A549 (cell line): ENCODE data around the gene FAT4. TPM values are rescaled to one million over a fixed set of nuclear protein-coding genes. Genes with fewer than 3 reads are reported as not detected.

ENCODE experiments used
- ATAC-seq, 2 experiments: fragments of 200-7000 bp in 1 of 2; fragments of >200 bp in 1 of 2; cut with Nextera tagmentation in 1 of 2; cut with Tn5 transposase in 1 of 2; 3 replicates each; pipeline versions ENCODE4 v1.8.0 to v1.9.1; 2018 to 2020; ENCODE audit warnings: mild to moderate bottlenecking in 1 of 2, moderate library complexity in 1 of 2
- CTCF ChIA-PET: fragments of 300-600 bp; sonication (Branson Sonifier 250); formaldehyde crosslinking; extraction: SDS; loops from one replicate; lab custom pipeline; 2021; ENCODE audit warnings: antibody characterized with exemption, inconsistent platforms; lab: Yijun Ruan, JAX
- POLR2A ChIA-PET: fragments of 350-600 bp; formaldehyde crosslinking; extraction: SDS; loops from one replicate; lab custom pipeline; 2021; ENCODE audit warnings: antibody characterized with exemption, inconsistent platforms; lab: Yijun Ruan, JAX
- DNase-seq, 2 experiments: peaks; one replicate each; pipeline versions ENCODE4 v3.0.0 to v3.0.0-alpha.2; 2011 to 2016; ENCODE audit warnings: low read depth in 1 of 2, low spot score in 1 of 2
- FAIRE-seq: peaks from 2 replicates; lab custom pipeline; 2011; peaks lifted over from hg19 to GRCh38; lab: Jason Lieb, UNC
- H3K27ac ChIP-seq, 2 experiments: fragments of >200 bp; sonication (Bioruptor Twin); formaldehyde crosslinking; 3 replicates each; pipeline ENCODE4 v1.5.1; 2016 to 2017
- H3K4me1 ChIP-seq: fragments of >200 bp; sonication (Bioruptor Twin); formaldehyde crosslinking; 3 replicates; pipeline ENCODE4 v1.6.1; 2016
- H3K4me2 ChIP-seq: fragments of >200 bp; sonication (Bioruptor Twin); formaldehyde crosslinking; 3 replicates; pipeline ENCODE4 v1.6.1; 2016
- H3K4me3 ChIP-seq: fragments of >200 bp; sonication (Bioruptor Twin); formaldehyde crosslinking; 3 replicates; pipeline ENCODE4 v1.5.1; 2016
- H3K9me3 ChIP-seq: fragments of >200 bp; sonication (Bioruptor Twin); formaldehyde crosslinking; 3 replicates; pipeline ENCODE4 v1.6.1; 2016
- BCL3 ChIP-seq: fragments of >200 bp; sonication (Bioruptor Twin); formaldehyde crosslinking; IDR thresholded peaks from 3 replicates; pipeline ENCODE4 v1.6.1; 2016
- BHLHE40 ChIP-seq: IDR thresholded peaks from 2 replicates; pipeline ENCODE4 v1.6.1; 2012; ENCODE audit warnings: low read depth, low read length, inconsistent platforms
- CBX2 ChIP-seq: fragments of 200-600 bp; sonication (generic); IDR thresholded peaks from 2 replicates; pipeline ENCODE4 v1.6.1; 2016; ENCODE audit warnings: low read depth, mild to moderate bottlenecking, borderline replicate concordance
- CEBPB ChIP-seq, 2 experiments: fragments of >200 bp in 1 of 2; sonication (Bioruptor Twin) in 1 of 2; formaldehyde crosslinking in 1 of 2; IDR thresholded peaks; 2 replicates each; pipeline ENCODE4 v1.6.1; 2012 to 2016
- CHD4 ChIP-seq: fragments of 200-600 bp; sonication (generic); IDR thresholded peaks from 2 replicates; pipeline ENCODE4 v1.6.1; 2016; ENCODE audit warnings: antibody characterized with exemption, mild to moderate bottlenecking, borderline replicate concordance
- E2F6 ChIP-seq: IDR thresholded peaks from 2 replicates; pipeline ENCODE4 v1.6.1; 2012; ENCODE audit warnings: low read depth, borderline replicate concordance
- EHMT2 ChIP-seq: fragments of 200-600 bp; sonication (generic); IDR thresholded peaks from 2 replicates; pipeline ENCODE4 v1.6.1; 2016; ENCODE audit warnings: antibody characterized with exemption, low read depth, mild to moderate bottlenecking, moderate library complexity
- EP300 ChIP-seq, 2 experiments: fragments of >200 bp; sonication (Bioruptor Twin); formaldehyde crosslinking; IDR thresholded peaks; 2 replicates in 1 of 2; 3 replicates in 1 of 2; pipeline ENCODE4 v1.6.1; 2016 to 2017
- FOSL2 ChIP-seq, 2 experiments: fragments of 450-650 bp in 1 of 2; fragments of >200 bp in 1 of 2; sonication (Bioruptor Twin) in 1 of 2; formaldehyde crosslinking; IDR thresholded peaks; 2 replicates each; pipeline versions ENCODE4 v1.5.0 to v1.6.1; 2016 to 2020; ENCODE audit warnings: mild to moderate bottlenecking in 1 of 2, moderate library complexity in 1 of 2
- GATA3 ChIP-seq: IDR thresholded peaks from 2 replicates; pipeline ENCODE4 v1.6.1; 2012; ENCODE audit warnings: borderline replicate concordance
- HDAC2 ChIP-seq: fragments of 200-600 bp; sonication (generic); IDR thresholded peaks from 2 replicates; pipeline ENCODE4 v1.6.1; 2016
- HES2 ChIP-seq: fragments of >200 bp; sonication (Bioruptor Twin); formaldehyde crosslinking; IDR thresholded peaks from 2 replicates; pipeline ENCODE4 v1.6.1; 2016
- HMGXB4 ChIP-seq: fragments of 250-450 bp; sonication (Bioruptor Pico); IDR thresholded peaks from 2 replicates; pipeline ENCODE4 v1.5.0; 2021; ENCODE audit warnings: mild to moderate bottlenecking, moderate library complexity, borderline replicate concordance
- JUN ChIP-seq, 2 experiments: fragments of >200 bp; sonication (Bioruptor Twin); formaldehyde crosslinking; IDR thresholded peaks; 2 replicates in 1 of 2; 3 replicates in 1 of 2; pipeline ENCODE4 v1.6.1; 2016 to 2017
- KDM1A ChIP-seq: fragments of 200-600 bp; sonication (generic); IDR thresholded peaks from 2 replicates; pipeline ENCODE4 v1.6.1; 2016; ENCODE audit warnings: low read depth, mild to moderate bottlenecking
- KDM5A ChIP-seq: fragments of 200-600 bp; sonication (generic); IDR thresholded peaks from 2 replicates; pipeline ENCODE4 v1.6.1; 2016; ENCODE audit warnings: antibody characterized with exemption, mild to moderate bottlenecking
- MAZ ChIP-seq: fragments of 150-350 bp; IDR thresholded peaks from 2 replicates; pipeline ENCODE4 v1.6.1; 2014; ENCODE audit warnings: antibody characterized with exemption, low read depth, low read length, borderline replicate concordance
- NFE2L2 ChIP-seq: fragments of 150-350 bp; conservative IDR thresholded peaks from 2 replicates; pipeline ENCODE4 v1.6.1; 2014; ENCODE audit warnings: low read length
- NPAS2 ChIP-seq: fragments of 250-450 bp; sonication (Bioruptor Pico); IDR thresholded peaks from 2 replicates; pipeline ENCODE4 v1.8.0; 2022; ENCODE audit warnings: mild to moderate bottlenecking, moderate library complexity, borderline replicate concordance
- PBX3 ChIP-seq: IDR thresholded peaks from 2 replicates; pipeline ENCODE4 v1.6.1; 2012
- POLR2AphosphoS2 ChIP-seq: conservative IDR thresholded peaks from 2 replicates; pipeline ENCODE4 v1.6.1; 2012; ENCODE audit warnings: low read length, improper control_type of control experiment, inconsistent platforms
- RARB ChIP-seq: fragments of 250-450 bp; sonication (Bioruptor Pico); IDR thresholded peaks from 2 replicates; pipeline ENCODE4 v1.8.0; 2021; ENCODE audit warnings: mild to moderate bottlenecking, moderate library complexity
- RCOR1 ChIP-seq: fragments of 150-350 bp; IDR thresholded peaks from 2 replicates; pipeline ENCODE4 v1.6.1; 2014; ENCODE audit warnings: antibody characterized with exemption, low read length, low read depth
- RFX5 ChIP-seq: fragments of 450-650 bp; IDR thresholded peaks from 2 replicates; pipeline ENCODE4 v1.7.1; 2014; ENCODE audit warnings: antibody characterized with exemption, mild to moderate bottlenecking, moderate library complexity
- USF2 ChIP-seq: fragments of 450-650 bp; IDR thresholded peaks from 2 replicates; pipeline ENCODE4 v1.6.1; 2014; ENCODE audit warnings: antibody characterized with exemption
- ZC3H11A ChIP-seq: fragments of 450-650 bp; IDR thresholded peaks from 2 replicates; pipeline ENCODE4 v1.6.1; 2014; ENCODE audit warnings: antibody characterized with exemption, mild to moderate bottlenecking
- WGBS: methylation state at CpG from one replicate; pipeline ENCODE4 v1.1.6; 2017; ENCODE audit errors: missing lambda C conversion rate; 5-methylcytosine and 5-hydroxymethylcytosine counted together
- polyA plus RNA-seq, 4 experiments: library from polyadenylated mRNA; depleted of rRNA in 3 of 4; stranded (reverse); fragments of >200 nt; fragmentation: RNase III in 1 of 4; extraction: RNeasy Plus Mini Kit Qiagen cat#74134 plus additional on column Dnase treatment in 1 of 4; gene quantifications; 2 replicates in 3 of 4; 3 replicates in 1 of 4; pipeline ENCODE4 v1.2.3, GENCODE V29; 2011 to 2017

FAT4 gene
- polyA plus RNA-seq, 2 of the 4 experiments (the other 2 are of a cell fraction), result 0.32 to 1.1 TPM

- DNase-seq, result peak in 1 of 2 experiments; percentile 4
- no peak for ATAC-seq
- WGBS, result 11% methylated on average over 3 of the region's 3 CpGs
- Histone ChIP-seq H3K4me2 (peak overlapping the region; percentile 62), H3K4me3 (no peak overlapping the region), H3K27ac (peak overlapping the region in 1 of 2 experiments; percentile 33; a peak in 1 of 6 replicates)
- no peak for FAIRE-seq
- CTCF ChIA-PET, result no interaction called here
- TF ChIP-seq FOSL2 (IDR thresholded peaks at IDR 0.05) (no peak), FOSL2 (CRISPR knock-in tag; IDR thresholded peaks at IDR 0.05) (no peak), CEBPB (IDR thresholded peaks at IDR 0.05) (no peak), MAZ (no peak), KDM1A (no peak), GATA3 (no peak), HES2 (no peak), RFX5 (no peak), JUN (IDR thresholded peaks at IDR 0.05) (no peak), RCOR1 (no peak), CBX2 (no peak), BHLHE40 (no peak)
- TF ChIP-seq, all 56 proteins: peak for 0
- Histone ChIP-seq H3K9me3 (no peaks in the 10 kb centered on the region), H3K4me1 (peaks cover 18% of the 10 kb centered on the region; the same call in 2 of the 3 replicates)
- POLR2A ChIA-PET, result no interaction called here
These were observed 47.1 kb upstream of the FAT4 start for GRCh38 chr4:125267630-125268029.

- ATAC-seq, result no peak
- H3K27ac ChIP-seq, result peak overlapping the region in 1 of 2 experiments; percentile 33; a peak in 1 of 6 replicates
- peaks cover 18% of the 10 kb centered on the region; the same call in 2 of the 3 replicates for H3K4me1 ChIP-seq
- POLR2A ChIA-PET, result no interaction called here
- 86% methylated on average over 5 of the region's 5 CpGs for WGBS
- H3K4me2 ChIP-seq, result peak overlapping the region; percentile 62; the same call in 2 of the 3 replicates
- no peak for DNase-seq
- H3K9me3 ChIP-seq, result no peaks in the 10 kb centered on the region
- H3K4me3 ChIP-seq, result no peak overlapping the region
- FAIRE-seq, result no peak
- TF ChIP-seq JUN (IDR thresholded peaks at IDR 0.05) (no peak), RCOR1 (no peak), KDM5A (no peak), EHMT2 (no peak), EP300 (IDR thresholded peaks at IDR 0.05) (no peak), POLR2AphosphoS2 (no peak), HES2 (no peak), E2F6 (no peak), NFE2L2 (no peak)
- CTCF ChIA-PET, result no interaction called here
These were observed 46.5 kb upstream of the FAT4 start for GRCh38 chr4:125268068-125268755.

GRCh38 chr4:125276811-125277210 is 37.9 kb upstream of the FAT4 start:
- Histone ChIP-seq H3K27ac (no peak overlapping the region), H3K4me3 (no peak overlapping the region), H3K4me2 (no peak overlapping the region), H3K9me3 (no peaks in the 10 kb centered on the region), H3K4me1 (no peaks in the 10 kb centered on the region)
- DNase-seq, result no peak
- WGBS, result 70% methylated on average over 1 of the region's 1 CpG
- CTCF ChIA-PET, result no interaction called here
- FAIRE-seq, result no peak
- ATAC-seq, result no peak
- POLR2A ChIA-PET, result no interaction called here
- TF ChIP-seq HMGXB4 (CRISPR knock-in tag) (no peak), USF2 (no peak), HDAC2 (no peak), MAZ (no peak), BHLHE40 (no peak), NPAS2 (no peak), CHD4 (no peak), HES2 (no peak), RARB (CRISPR knock-in tag) (no peak), ZC3H11A (no peak), BCL3 (no peak), RCOR1 (no peak), PBX3 (no peak)
